Tibial nerve (tissue), 4 donors: ENCODE measurements around the gene ORMDL2.

Experiments
- CTCF ChIP-seq, 5 experiments: fragments of 200-600 bp in 3 of 5; fragments of 450-650 bp in 2 of 5; sonication (generic) in 3 of 5; IDR thresholded peaks; one replicate each; pipeline ENCODE4 v1.5.1; 2016 to 2019; ENCODE audit warnings: antibody characterized with exemption in 5 of 5, mild to moderate bottlenecking in 3 of 5, moderate library complexity in 2 of 5
- EP300 ChIP-seq, 2 donors: sonication (generic); formaldehyde crosslinking; IDR thresholded peaks; one replicate each; pipeline ENCODE4 v1.6.1; 2017; ENCODE audit warnings: antibody characterized with exemption in 2 of 2, mild to moderate bottlenecking in 1 of 2
- POLR2A ChIP-seq, 2 donors: fragments of 450-650 bp; IDR thresholded peaks; one replicate each; pipeline ENCODE4 v1.6.1; 2017; ENCODE audit warnings: antibody characterized with exemption in 2 of 2, mild to moderate bottlenecking in 2 of 2, moderate library complexity in 2 of 2

GRCh38 chr12:55844961-55845360, 27.1 kb downstream of the ORMDL2 start:
- TF ChIP-seq EP300 (IDR thresholded peaks at IDR 0.05) (no peak), POLR2A (IDR thresholded peaks at IDR 0.05) (no peak), CTCF (IDR thresholded peaks at IDR 0.05) (no peak)
